HepG2 (cell line): Measurements from ENCODE around the gene DLG5. TPM values are rescaled to one million over a fixed set of nuclear protein-coding genes. Genes with fewer than 3 reads are reported as not detected.

Experiments used
- ATAC-seq: fragments of 200-7000 bp; cut with Tn5 transposase; 3 replicates; pipeline ENCODE4 v1.9.1; 2020; ENCODE audit warnings: mild to moderate bottlenecking, moderate library complexity
- BruUV-seq: library from RNA; stranded (reverse); fragments of 400-500 nt; replicated peaks from 2 replicates; lab custom pipeline; 2021; lab: Mats Ljungman, UMichigan
- CTCF ChIA-PET: fragments of 300-600 bp; formaldehyde crosslinking; extraction: SDS; loops from one replicate; lab custom pipeline; 2021; ENCODE audit warnings: low total read pairs, inconsistent platforms, low intra/inter-chr PET ratio; lab: Yijun Ruan, JAX
- POLR2A ChIA-PET: fragments of 350-600 bp; sonication (Branson Sonifier 250); formaldehyde crosslinking; loops from one replicate; lab custom pipeline; 2020; ENCODE audit warnings: antibody characterized with exemption, inconsistent platforms; lab: Yijun Ruan, JAX
- DNase-seq: peaks from one replicate; pipeline ENCODE4 v3.0.0-alpha.2; 2015; ENCODE audit warnings: low spot score
- FAIRE-seq: peaks from 3 replicates; lab custom pipeline; 2011; peaks lifted over from hg19 to GRCh38; lab: Jason Lieb, UNC
- H2AFZ ChIP-seq: one replicate; pipeline ENCODE4 v1.6.1; 2011; ENCODE audit warnings: low read length, inconsistent platforms
- H3K27ac ChIP-seq: fragments of 300-600 bp; 3 replicates; pipeline ENCODE4 v1.8.0; 2011; ENCODE audit warnings: mixed run types, mild to moderate bottlenecking, mixed read lengths, low read length, inconsistent platforms; ENCODE audit not compliant: insufficient read depth; ENCODE audit errors: extremely low read length
- H3K27me3 ChIP-seq, 2 experiments: fragments of 200-600 bp in 1 of 2; 2 replicates in 1 of 2; 3 replicates in 1 of 2; pipeline versions ENCODE4 v1.6.0 to v1.8.0; 2011; ENCODE audit warnings: low read length in 2 of 2, mild to moderate bottlenecking in 2 of 2, moderate library complexity in 2 of 2, inconsistent platforms in 1 of 2; ENCODE audit not compliant: insufficient read depth in 2 of 2, control insufficient read depth in 1 of 2
- H3K36me3 ChIP-seq, 2 experiments: fragments of 200-600 bp in 1 of 2; replicated peaks in 1 of 2; 2 replicates in 1 of 2; 3 replicates in 1 of 2; pipeline versions ENCODE4 v1.5.1 to v1.8.0; 2011; ENCODE audit warnings: low read length in 2 of 2, inconsistent platforms in 1 of 2; ENCODE audit not compliant: insufficient read depth in 2 of 2, control insufficient read depth in 1 of 2
- H3K4me1 ChIP-seq: 2 replicates; pipeline ENCODE4 v1.5.1; 2012; ENCODE audit warnings: low read length, inconsistent platforms; ENCODE audit not compliant: insufficient read depth
- H3K4me2 ChIP-seq: 2 replicates; pipeline ENCODE4 v1.6.0; 2011; ENCODE audit warnings: low read depth, low read length, inconsistent platforms
- H3K4me3 ChIP-seq, 3 experiments: fragments of 200-600 bp in 1 of 3; sonication (generic), shearing (Covaris generic) in 1 of 3; replicated peaks in 1 of 3; 2 replicates each; pipeline ENCODE4 v1.5.1; 2011 to 2016; ENCODE audit warnings: low read length in 3 of 3, inconsistent platforms in 2 of 3, low read depth in 2 of 3, mild to moderate bottlenecking in 2 of 3, control low read depth in 1 of 3, mixed read lengths in 1 of 3; ENCODE audit not compliant: insufficient read depth in 1 of 3
- H3K79me2 ChIP-seq: one replicate; pipeline ENCODE4 v1.6.1; 2011; ENCODE audit warnings: low read length, inconsistent platforms; ENCODE audit not compliant: insufficient read depth
- H3K9ac ChIP-seq: 2 replicates; pipeline ENCODE4 v1.6.0; 2011; ENCODE audit warnings: mild to moderate bottlenecking, low read depth, low read length, inconsistent platforms; ENCODE audit not compliant: insufficient read depth
- H3K9me3 ChIP-seq: 2 replicates; pipeline ENCODE4 v1.5.1; 2012; ENCODE audit warnings: mild to moderate bottlenecking, low read length
- H4K20me1 ChIP-seq: 2 replicates; pipeline ENCODE4 v1.6.0; 2011; ENCODE audit warnings: inconsistent platforms, mild to moderate bottlenecking, low read length, moderate library complexity; ENCODE audit not compliant: insufficient read depth
- RNF2 ChIP-seq: fragments of 450-650 bp; conservative IDR thresholded peaks from 2 replicates; pipeline ENCODE4 v1.6.1; 2016; ENCODE audit warnings: low read depth
- ZFP62 ChIP-seq: sonication (generic); formaldehyde crosslinking; IDR thresholded peaks from 2 replicates; pipeline ENCODE4 v1.4.0; 2020; ENCODE audit warnings: missing genetic modification reagents
- ZNF230 ChIP-seq: sonication (generic); formaldehyde crosslinking; IDR thresholded peaks from 2 replicates; pipeline ENCODE4 v1.4.0; 2020; ENCODE audit warnings: mild to moderate bottlenecking, missing genetic modification reagents
- ZSCAN31 ChIP-seq: sonication (generic); formaldehyde crosslinking; IDR thresholded peaks from 2 replicates; pipeline ENCODE4 v1.5.0; 2020; ENCODE audit warnings: low read depth, mild to moderate bottlenecking, missing genetic modification reagents
- WGBS: methylation state at CpG from one replicate; pipeline ENCODE4 v1.1.6; 2017; ENCODE audit warnings: low lambda C conversion rate; 5-methylcytosine and 5-hydroxymethylcytosine counted together
- in situ Hi-C: cut with HindIII; loops from 2 replicates; pipeline ENCODE4 v1.10.0; 2017; ENCODE audit warnings: low pct_unique_long_range_greater_than_20kb; ENCODE audit not compliant: extremely low pct_ligation_motif_present
- intact Hi-C: fragments of 100-400 bp; cut with micrococcal nuclease; formaldehyde crosslinking; loops from one replicate; pipeline ENCODE4 v1.10.0; 2022; ENCODE audit not compliant: unreplicated experiment
- polyA plus RNA-seq, 8 experiments: library from polyadenylated mRNA; depleted of rRNA in 3 of 8; stranded (reverse) in 7 of 8; unstranded in 1 of 8; fragments of >200 nt; fragmentation: Illumina TruSeq in 4 of 8; extraction: Trizol in 4 of 8; gene quantifications; 2 replicates each; pipeline versions ENCODE4 v1.2.1 to v1.2.3, GENCODE V29; 2011 to 2016; ENCODE audit warnings: low read depth in 4 of 8, missing spikeins in 1 of 8, mixed read lengths in 1 of 8; ENCODE audit not compliant: insufficient read depth in 1 of 8
- total RNA-seq, 5 experiments: library from RNA; depleted of rRNA; stranded (reverse); fragments of >200 nt; fragmentation: Illumina TruSeq; extraction: Trizol; gene quantifications; 2 replicates each; pipeline ENCODE4 v1.2.3, GENCODE V29; 2016; ENCODE audit warnings: low read depth in 1 of 5
- TF ChIP-seq, protein P1 (sequence below): sonication (generic); formaldehyde crosslinking; IDR thresholded peaks from 2 replicates; pipeline ENCODE4 v1.8.0; 2022; ENCODE audit warnings: mild to moderate bottlenecking, missing genetic modification reagents; ENCODE audit not compliant: insufficient replicate concordance
- TF ChIP-seq, protein P2 (sequence below): sonication (generic); formaldehyde crosslinking; IDR thresholded peaks from 2 replicates; pipeline ENCODE4 v1.4.0; 2020; ENCODE audit warnings: mild to moderate bottlenecking, missing genetic modification reagents
- TF ChIP-seq, protein P3 (sequence below): sonication (generic); IDR thresholded peaks from 2 replicates; pipeline ENCODE4 v1.6.1; 2016; ENCODE audit warnings: low read depth, borderline replicate concordance
- TF ChIP-seq, protein P4 (sequence below): IDR thresholded peaks from 2 replicates; pipeline ENCODE4 v1.6.1; 2012; ENCODE audit warnings: low read length, improper control_type of control experiment

DLG5 gene
- total and polyA plus RNA-seq, 2 of the 13 experiments (the other 11 are each of a cell fraction or from before 2014, with no cell fraction given) = 15.5 to 18.2 TPM

DNA sequence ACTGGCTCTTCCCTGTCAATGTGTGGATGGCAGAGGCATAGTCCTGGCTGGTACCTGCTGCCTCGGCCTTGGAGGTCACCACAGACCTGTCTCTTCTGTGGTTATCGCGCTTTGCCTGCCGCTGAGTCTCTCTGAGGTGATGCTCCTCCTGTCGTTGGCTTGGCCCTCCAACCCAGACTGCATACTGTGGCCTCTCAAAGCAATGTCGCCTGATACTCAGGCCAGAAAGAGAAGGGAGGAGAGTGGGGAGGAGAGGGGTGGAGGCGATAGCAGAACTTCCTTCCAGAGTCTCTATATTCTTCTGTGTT, 155.7 kb downstream of the DLG5 start:
- Histone ChIP-seq H3K9ac (no peak overlapping the region), H3K79me2 (no peaks in the 10 kb centered on the region), H3K27me3 (no peaks in the 10 kb centered on the region), H3K4me1 (peaks cover 21% of the 10 kb centered on the region), H3K27ac (no peak overlapping the region), H4K20me1 (no peaks in the 10 kb centered on the region), H2AFZ (no peak overlapping the region), H3K4me2 (no peak overlapping the region), H3K9me3 (no peaks in the 10 kb centered on the region), H3K36me3 (no peaks in the 10 kb centered on the region), H3K4me3 (no peak overlapping the region)
- DNase-seq = no peak
- intact Hi-C loops = no loop called here
- POLR2A ChIA-PET = no interaction called here
- WGBS = 64% methylated on average over 7 of the region's 7 CpGs
- in situ Hi-C loops = no loop called here
- no TSS peak for BruUV-seq
- no peak for FAIRE-seq
- ATAC-seq = no peak
- TF ChIP-seq, protein P1, sequence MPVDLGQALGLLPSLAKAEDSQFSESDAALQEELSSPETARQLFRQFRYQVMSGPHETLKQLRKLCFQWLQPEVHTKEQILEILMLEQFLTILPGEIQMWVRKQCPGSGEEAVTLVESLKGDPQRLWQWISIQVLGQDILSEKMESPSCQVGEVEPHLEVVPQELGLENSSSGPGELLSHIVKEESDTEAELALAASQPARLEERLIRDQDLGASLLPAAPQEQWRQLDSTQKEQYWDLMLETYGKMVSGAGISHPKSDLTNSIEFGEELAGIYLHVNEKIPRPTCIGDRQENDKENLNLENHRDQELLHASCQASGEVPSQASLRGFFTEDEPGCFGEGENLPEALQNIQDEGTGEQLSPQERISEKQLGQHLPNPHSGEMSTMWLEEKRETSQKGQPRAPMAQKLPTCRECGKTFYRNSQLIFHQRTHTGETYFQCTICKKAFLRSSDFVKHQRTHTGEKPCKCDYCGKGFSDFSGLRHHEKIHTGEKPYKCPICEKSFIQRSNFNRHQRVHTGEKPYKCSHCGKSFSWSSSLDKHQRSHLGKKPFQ (CRISPR knock-in tag) = no peak
- TF ChIP-seq RNF2 (no peak), ZSCAN31 (no peak), ZNF230 (no peak)
- TF ChIP-seq, protein P2, sequence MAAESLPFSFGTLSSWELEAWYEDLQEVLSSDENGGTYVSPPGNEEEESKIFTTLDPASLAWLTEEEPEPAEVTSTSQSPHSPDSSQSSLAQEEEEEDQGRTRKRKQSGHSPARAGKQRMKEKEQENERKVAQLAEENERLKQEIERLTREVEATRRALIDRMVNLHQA (CRISPR knock-in tag) = no peak
- CTCF ChIA-PET = no interaction called here

DNA sequence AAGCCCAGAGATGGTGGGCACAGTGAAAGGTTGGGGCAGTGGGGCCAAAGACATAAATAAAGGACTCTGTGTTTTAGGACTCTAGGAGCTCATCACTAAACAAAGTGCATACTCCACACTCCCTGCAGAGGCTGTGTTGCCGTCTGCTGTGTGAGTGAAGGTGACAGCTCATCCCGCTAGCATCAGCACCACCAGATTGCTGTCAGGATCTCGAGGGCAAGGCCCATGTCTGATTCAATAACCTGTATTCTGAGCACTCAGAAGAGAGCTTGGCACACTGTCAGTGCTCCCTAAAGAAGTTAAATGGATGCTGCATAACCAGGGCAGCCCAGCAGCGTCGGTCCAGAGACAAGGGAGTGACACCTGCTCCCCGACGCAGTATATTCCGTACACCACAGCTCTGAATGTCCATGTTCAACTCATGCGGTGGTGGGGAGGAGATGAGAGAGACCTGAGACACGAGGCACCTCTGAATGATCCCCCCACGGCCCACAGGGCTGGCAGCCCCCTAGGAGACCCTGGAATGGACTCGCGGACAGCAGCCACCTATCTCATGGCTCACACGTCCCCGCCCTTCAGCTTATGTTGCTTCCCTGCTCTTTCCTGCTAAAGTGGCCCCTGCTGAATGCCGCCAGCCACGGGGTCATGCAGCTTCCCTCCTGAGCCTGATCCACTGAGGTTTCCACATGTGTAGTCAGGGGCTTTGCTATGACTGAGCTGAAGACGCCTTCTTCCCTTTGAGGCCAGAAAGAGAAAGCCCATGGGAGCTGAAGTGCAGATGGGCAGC, 156.3 kb downstream of the DLG5 start:
- ChIA-PET CTCF (no interaction called here), POLR2A (no interaction called here)
- intact Hi-C loops (no loop called here), in situ Hi-C loops (no loop called here)
- Histone ChIP-seq H2AFZ (no peak overlapping the region), H3K4me3 (no peak overlapping the region), H3K27me3 (no peaks in the 10 kb centered on the region), H3K36me3 (no peaks in the 10 kb centered on the region), H3K4me2 (no peak overlapping the region), H3K27ac (no peak overlapping the region), H3K9me3 (no peaks in the 10 kb centered on the region), H4K20me1 (no peaks in the 10 kb centered on the region), H3K4me1 (peaks cover 17% of the 10 kb centered on the region), H3K79me2 (no peaks in the 10 kb centered on the region), H3K9ac (no peak overlapping the region)
- no TSS peak for BruUV-seq
- FAIRE-seq (no peak), ATAC-seq (no peak), DNase-seq (no peak)
- TF ChIP-seq, protein P3, sequence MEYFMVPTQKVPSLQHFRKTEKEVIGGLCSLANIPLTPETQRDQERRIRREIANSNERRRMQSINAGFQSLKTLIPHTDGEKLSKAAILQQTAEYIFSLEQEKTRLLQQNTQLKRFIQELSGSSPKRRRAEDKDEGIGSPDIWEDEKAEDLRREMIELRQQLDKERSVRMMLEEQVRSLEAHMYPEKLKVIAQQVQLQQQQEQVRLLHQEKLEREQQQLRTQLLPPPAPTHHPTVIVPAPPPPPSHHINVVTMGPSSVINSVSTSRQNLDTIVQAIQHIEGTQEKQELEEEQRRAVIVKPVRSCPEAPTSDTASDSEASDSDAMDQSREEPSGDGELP = no peak
- no peak for TF ChIP-seq ZFP62 (CRISPR knock-in tag)
- TF ChIP-seq, protein P4, sequence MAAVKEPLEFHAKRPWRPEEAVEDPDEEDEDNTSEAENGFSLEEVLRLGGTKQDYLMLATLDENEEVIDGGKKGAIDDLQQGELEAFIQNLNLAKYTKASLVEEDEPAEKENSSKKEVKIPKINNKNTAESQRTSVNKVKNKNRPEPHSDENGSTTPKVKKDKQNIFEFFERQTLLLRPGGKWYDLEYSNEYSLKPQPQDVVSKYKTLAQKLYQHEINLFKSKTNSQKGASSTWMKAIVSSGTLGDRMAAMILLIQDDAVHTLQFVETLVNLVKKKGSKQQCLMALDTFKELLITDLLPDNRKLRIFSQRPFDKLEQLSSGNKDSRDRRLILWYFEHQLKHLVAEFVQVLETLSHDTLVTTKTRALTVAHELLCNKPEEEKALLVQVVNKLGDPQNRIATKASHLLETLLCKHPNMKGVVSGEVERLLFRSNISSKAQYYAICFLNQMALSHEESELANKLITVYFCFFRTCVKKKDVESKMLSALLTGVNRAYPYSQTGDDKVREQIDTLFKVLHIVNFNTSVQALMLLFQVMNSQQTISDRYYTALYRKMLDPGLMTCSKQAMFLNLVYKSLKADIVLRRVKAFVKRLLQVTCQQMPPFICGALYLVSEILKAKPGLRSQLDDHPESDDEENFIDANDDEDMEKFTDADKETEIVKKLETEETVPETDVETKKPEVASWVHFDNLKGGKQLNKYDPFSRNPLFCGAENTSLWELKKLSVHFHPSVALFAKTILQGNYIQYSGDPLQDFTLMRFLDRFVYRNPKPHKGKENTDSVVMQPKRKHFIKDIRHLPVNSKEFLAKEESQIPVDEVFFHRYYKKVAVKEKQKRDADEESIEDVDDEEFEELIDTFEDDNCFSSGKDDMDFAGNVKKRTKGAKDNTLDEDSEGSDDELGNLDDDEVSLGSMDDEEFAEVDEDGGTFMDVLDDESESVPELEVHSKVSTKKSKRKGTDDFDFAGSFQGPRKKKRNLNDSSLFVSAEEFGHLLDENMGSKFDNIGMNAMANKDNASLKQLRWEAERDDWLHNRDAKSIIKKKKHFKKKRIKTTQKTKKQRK = no peak
- 60% methylated on average over 15 of the region's 18 CpGs for WGBS
